NCI-H2227 treated with DMSO at 0.1 percent for 48 hours (cell line): Measurements from ENCODE around the gene SLU7.
"Not testable (repeated sequence)": the region's sequence is repeated elsewhere in the genome, so short reads cannot be mapped to it uniquely, and the experiment has no call there.

Experiments
- DNase-seq: peaks from one replicate; lab custom pipeline; 2025; lab: John Stamatoyannopoulos, UW

Gene SLU7

DNA sequence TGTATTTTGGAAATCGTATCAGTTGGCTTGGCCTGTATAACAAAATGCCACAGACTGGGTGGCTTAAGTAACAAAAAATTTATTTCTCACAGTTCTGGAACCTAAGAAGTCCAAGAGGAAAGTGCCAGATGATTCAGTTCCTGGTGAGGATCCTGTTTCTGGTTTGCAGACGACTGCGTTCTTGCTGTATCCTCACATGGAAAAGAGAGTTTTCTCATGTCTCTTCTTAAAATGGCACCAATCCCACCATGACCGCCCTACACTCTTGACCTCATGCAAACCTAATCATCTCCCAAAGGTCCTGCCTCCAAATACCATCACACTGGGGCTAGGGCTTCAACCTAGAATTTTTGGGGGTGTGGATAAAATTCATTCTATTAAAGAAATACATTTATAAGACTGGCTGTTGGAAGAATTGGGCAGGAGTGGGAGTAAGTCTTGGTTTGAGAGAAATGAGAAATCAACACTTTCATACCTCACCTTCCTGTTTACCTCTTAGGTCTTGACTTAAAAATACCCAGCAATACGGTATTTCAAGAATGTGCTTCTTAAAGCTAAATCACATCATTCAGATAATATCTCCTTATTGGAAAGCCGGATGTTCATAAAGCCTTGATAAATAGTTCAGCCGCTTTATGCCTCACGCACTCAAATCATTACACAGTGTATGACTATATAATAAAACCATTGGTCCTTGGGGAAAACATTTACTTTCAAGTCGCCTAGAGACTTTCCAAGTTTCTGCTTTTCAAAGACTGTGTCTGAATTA is 31.5 kb upstream of the SLU7 start:
- no peak for DNase-seq

DNA sequence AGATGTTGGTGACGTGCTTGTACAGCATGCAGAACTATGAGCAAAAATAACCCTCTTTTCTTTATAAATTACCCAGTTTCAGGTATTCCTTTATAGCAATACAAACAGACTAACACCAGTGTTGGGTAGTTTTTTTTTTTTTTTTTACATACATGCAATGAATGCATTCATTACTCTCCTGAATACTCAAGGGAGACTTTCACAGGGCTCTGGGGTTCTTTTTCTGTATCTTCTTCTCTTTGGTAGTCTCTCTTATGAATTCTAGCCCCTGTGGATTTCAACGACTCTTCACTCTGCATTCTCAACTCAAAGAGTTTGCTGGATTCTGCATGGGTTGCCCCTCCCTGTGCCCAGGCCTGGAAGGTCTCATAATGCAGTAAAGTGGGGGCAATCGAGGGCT is 30.6 kb upstream of the SLU7 start:
- DNase-seq, result no peak

- DNase-seq, result no peak
Measured at GRCh38 chr5:160448886-160449285, 30.0 kb upstream of the SLU7 start.

DNA sequence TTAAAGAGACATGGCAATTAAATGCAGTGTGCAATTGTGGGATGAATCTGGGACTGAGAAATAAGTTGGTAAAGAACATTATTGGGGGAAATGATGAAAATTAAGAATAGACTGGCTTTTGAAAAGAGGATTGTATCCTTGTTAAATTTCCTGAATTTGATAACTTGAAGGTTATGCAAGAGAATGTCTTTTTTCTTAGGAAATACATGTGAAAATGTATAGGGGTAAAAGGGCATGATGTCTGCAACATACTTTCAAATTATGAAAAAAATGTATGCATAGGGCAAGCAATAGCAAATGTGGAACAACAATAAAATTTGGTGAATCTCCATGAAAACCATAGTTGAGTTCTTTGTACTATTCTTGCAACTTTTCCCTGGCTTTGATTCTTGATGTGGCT is 26.9 kb upstream of the SLU7 start:
- no peak for DNase-seq

DNA sequence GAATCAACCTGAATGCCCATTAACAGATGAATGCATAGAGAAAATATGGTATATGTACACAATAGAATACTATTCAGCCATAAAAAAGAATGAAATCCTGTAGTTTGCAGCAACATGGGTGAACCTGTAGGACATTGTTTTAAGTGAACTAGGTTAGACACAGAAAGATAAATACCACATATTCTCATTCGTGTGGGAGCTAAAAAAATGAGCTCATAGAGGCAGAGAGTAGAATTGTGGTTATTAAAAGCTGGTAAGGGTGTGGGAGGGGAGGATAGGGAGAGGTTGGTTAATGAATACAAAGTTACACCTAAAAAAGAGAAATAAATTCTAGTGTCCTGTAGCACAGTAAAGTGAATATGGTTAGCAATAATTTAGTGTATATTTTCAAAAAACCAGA is 26.3 kb upstream of the SLU7 start:
- DNase-seq, result no peak

DNA sequence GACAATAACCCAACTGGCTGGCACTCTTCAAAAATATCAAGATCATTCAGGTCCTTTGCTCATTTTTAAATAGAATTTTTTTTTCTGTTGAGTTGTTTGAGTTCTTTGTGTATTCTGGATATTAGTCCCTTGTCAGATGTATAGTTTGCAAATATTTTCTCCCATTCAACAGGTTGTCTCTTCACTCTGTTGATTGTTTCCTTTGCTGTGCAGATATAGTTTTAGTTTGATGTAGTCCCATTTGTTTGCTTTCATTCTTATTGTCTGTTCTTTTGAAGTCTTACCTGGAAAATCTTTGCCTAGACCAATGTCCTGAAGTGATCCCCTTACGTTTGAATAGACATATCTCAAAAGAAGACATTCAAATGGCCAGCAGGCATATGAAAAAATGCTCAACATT is 25.5 kb upstream of the SLU7 start:
- DNase-seq, result no peak

DNA sequence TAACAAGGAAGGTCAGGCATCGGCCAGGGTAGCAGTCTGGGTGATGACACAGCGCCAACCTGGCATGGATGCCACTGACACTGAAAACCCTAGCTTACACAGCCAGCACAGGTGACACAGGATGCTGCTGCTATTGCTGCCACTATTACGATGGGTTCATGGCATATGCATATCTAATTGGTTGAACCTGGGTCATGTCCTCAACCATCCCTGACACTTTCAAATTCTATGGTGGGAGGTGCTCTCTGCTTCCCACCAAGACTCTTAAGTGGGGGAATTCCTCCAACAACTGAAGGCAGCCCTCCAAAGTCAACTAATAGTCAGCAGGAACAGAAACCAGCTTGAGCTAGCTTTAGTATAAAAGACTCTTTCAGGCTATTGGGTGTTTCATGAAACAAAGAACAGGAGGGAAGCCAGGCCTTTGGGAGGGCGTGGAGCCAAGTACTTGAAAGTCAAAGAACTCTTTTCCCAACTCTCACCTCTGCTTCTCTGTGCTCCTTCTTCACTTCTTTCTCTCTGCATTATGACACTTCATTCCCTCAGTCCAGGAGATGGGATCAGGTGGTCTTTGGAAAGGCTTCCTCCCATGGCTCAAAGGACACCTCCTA is 24.0 kb upstream of the SLU7 start:
- DNase-seq, result no peak

GRCh38 chr5:160441311-160441781 is 22.5 kb upstream of the SLU7 start:
- DNase-seq, result no peak

DNA sequence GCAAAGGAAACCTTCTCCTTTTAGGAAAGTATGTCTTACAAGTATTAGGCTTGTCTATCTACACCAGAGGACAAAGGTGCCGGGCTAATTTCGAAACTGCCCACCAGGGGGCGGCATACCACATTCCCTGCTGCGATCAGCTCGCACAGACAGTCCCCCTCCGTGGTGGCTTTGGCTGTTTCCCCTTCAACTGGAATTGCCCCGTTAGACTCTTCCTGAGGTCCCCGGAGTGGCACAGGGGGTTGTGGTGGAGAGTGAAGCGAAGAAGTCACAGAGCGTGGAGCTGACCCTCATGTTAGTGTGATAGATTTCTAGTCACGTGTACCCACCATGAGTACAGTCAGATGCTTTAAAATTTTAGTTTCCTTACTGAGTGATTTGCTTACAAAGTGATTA is 20.3 kb upstream of the SLU7 start:
- peak; percentile 51 for DNase-seq

DNA sequence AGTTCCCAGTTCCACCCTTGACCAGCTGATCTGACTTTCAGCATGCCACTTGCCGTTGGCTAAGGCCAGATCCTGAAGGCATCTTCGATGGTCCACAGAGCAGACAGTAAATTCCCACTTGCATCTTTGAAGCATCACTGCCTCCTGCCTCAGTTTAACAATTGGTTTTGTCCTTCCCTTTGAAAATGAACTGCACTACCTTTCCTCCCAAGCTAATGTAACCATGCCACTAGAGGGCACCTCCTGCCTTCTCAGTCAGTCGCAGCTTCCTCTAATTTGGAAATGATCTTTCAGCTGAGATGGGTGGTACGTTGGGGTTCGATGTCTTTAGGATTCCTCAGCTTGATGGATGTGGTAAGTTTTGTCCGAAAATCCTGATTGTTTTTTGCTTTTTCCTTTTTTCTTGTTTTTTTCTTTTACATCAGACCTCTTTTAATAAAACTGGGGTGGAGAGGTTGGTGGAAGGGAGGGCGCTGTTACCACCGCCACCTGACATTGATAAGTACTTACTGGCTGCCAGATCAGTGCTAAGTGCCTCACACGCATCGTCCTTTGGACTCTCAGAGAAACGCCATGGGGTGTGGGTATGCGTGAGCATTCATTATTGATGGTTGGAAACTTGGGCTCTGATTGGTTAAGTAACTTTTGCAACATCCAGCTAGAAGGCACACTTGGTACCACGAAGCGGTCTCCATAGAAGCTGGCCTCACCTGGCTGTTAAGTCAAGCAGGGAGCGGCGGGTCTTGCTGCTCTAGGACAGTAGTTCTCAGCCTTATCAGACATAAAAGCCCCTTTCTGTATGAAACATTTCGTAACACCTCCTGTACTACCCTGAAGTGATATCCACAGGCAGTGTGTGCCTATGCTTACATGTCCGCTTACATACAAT is 19.7 kb upstream of the SLU7 start:
- DNase-seq, result peak; percentile 15

DNA sequence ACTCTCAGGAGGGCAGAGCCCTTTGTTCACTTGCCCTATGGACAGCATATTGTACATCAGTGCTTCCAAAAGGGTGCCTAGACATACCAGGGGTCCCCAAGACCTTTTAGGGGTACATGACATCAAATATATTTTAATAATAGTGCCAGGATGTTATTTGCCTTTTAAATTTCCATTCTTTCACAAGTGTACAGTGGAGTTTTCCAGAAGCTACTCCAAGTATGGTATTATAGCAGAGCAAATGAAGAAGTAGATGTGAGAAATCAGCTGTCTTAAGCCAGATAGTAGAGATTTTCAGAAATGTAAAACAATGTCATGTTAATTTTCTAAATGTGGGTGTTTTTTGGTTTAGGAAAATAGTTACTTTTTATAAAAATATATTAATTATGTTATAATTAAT is 18.4 kb upstream of the SLU7 start:
- no peak for DNase-seq

GRCh38 chr5:160436661-160437060 is 17.8 kb upstream of the SLU7 start:
- not testable (repeated sequence) for DNase-seq

- DNase-seq, result no peak
Measured at GRCh38 chr5:160436017-160436416, 17.1 kb upstream of the SLU7 start.

GRCh38 chr5:160435532-160435931 is 16.7 kb upstream of the SLU7 start:
- no peak for DNase-seq

DNA sequence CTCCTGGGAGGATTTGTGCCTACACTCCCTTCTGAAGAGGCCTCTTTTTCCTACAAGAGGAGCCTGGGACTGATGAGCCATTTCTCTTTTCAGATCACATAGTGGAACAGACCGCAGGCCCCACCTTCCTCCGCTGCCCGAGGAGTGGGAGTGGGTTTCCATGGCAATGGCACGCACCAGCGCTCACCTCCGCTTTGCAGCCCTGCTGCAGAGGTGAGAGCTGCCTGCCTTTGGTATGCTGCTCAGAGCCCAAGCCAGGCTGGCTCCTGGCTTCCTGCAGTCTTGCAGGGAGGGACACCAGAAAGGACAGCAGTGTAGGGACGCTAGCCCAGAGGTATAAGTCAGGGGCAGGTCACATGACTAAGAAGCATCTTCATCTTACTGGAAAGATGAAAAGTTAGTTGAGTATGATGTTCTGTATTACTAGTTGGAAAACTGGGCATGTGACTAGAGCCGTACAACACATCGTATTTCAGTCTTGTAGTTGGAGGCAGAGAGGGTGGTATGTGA is 15.2 kb upstream of the SLU7 start:
- DNase-seq, result peak; percentile 36

DNA sequence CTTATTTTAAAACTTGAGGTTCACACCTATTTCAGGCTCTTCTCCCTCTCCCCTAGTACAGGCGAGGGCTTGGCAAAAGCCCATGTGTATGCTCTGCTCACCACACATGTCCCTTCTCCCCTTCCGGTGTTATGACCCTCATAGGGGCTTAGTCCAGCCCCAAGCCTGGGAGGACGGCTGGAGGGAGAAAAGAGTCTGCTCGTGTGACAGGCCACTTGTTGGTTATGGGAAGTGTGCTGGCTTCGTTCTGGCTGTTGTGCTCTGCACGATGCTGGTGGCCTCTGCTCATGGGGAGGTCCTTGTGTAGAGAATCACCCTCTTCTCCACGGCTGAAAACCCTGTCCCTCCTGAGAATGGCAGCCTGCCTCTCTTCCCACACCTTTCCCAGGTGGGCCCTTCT is 13.9 kb upstream of the SLU7 start:
- DNase-seq, result no peak

GRCh38 chr5:160432196-160432595 is 13.3 kb upstream of the SLU7 start:
- DNase-seq, result no peak

DNA sequence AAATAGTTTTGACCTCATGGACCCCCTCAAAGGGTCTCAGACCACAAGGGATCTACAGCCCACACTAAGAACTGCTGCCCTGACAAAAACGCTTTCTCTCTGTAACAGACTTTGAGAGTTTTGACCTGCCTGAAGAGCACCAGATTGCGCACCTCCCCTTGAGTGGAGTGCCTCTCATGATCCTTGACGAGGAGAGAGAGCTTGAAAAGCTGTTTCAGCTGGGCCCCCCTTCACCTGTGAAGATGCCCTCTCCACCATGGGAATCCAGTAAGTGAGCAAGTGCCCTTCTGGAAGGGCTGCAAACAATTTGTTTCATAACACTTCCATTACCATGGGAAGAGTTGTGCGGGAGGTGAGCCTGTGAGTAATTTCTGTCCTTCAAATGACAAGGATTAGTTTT is 8.7 kb upstream of the SLU7 start:
- no peak for DNase-seq

- DNase-seq, result no peak
Measured at GRCh38 chr5:160423099-160423498, 4.2 kb upstream of the SLU7 start.

- DNase-seq, result peak; percentile 92
Measured at GRCh38 chr5:160421625-160422258, 2.9 kb upstream of the SLU7 start, which contains the start of gene PTTG1. PTTG1 (plus strand) TSS chr5:160421855; CDS start chr5:160422313, 458 bp downstream.

- DNase-seq, result no peak
Measured at GRCh38 chr5:160420331-160420610, 1.4 kb upstream of the SLU7 start.
